Stomach (tissue), 4 donors: Measurements from ENCODE around the gene L1CAM.

Experiments
- EP300 ChIP-seq: sonication (generic); formaldehyde crosslinking; IDR thresholded peaks from one replicate; pipeline ENCODE4 v1.6.1; 2017; ENCODE audit warnings: antibody characterized with exemption
- POLR2AphosphoS5 ChIP-seq, 3 donors: sonication (generic); formaldehyde crosslinking; IDR thresholded peaks; one replicate each; pipeline ENCODE4 v1.6.1; 2016; ENCODE audit warnings: antibody characterized with exemption in 3 of 3
- TF ChIP-seq, protein P1 (sequence below), 7 experiments: fragments of 450-650 bp in 4 of 7; fragments of 200-600 bp in 3 of 7; sonication (generic) in 3 of 7; IDR thresholded peaks; one replicate each; pipeline ENCODE4 v1.5.1; 2016 to 2019; ENCODE audit warnings: antibody characterized with exemption in 7 of 7, control low read depth in 2 of 7, mild to moderate bottlenecking in 1 of 7

DNA sequence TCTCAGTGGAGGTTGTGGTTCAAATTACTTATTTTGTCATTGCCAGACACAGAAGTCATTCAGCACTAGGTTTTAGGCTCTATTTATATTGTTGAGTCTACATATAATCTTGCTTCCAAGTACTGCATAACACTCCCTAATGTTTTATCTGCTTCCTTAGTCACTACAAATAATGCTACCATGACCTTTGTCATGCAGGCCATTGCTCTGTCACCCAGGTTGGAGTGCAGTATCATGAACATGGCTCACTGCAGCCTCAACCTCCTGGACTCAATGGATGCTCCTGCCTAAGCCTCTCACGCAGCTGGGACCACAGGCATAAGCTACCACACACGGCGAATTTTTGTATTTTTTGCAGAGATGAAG is 32.1 kb downstream of the L1CAM start:
- TF ChIP-seq, protein P1, sequence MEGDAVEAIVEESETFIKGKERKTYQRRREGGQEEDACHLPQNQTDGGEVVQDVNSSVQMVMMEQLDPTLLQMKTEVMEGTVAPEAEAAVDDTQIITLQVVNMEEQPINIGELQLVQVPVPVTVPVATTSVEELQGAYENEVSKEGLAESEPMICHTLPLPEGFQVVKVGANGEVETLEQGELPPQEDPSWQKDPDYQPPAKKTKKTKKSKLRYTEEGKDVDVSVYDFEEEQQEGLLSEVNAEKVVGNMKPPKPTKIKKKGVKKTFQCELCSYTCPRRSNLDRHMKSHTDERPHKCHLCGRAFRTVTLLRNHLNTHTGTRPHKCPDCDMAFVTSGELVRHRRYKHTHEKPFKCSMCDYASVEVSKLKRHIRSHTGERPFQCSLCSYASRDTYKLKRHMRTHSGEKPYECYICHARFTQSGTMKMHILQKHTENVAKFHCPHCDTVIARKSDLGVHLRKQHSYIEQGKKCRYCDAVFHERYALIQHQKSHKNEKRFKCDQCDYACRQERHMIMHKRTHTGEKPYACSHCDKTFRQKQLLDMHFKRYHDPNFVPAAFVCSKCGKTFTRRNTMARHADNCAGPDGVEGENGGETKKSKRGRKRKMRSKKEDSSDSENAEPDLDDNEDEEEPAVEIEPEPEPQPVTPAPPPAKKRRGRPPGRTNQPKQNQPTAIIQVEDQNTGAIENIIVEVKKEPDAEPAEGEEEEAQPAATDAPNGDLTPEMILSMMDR (IDR thresholded peaks at IDR 0.05), result no peak
- TF ChIP-seq EP300 (no peak), POLR2AphosphoS5 (IDR thresholded peaks at IDR 0.05) (no peak)
